HG02840 (cell line): ENCODE measurements around the gene TMEM95.

ENCODE experiments used
- ATAC-seq: cut with Tn5 transposase; IDR thresholded peaks from one replicate; pipeline ENCODE4 v1.9.1; 2021; ENCODE audit warnings: mild to moderate bottlenecking, moderate library complexity, moderate number of reproducible peaks; ENCODE audit not compliant: unreplicated experiment, low FRiP score

Gene TMEM95

GRCh38 chr17:7355053-7355452, at the start of gene TMEM95:
Gene TMEM95 (plus strand): TSS chr17:7355156. CDS start chr17:7355205, 49 bp downstream.
- no peak for ATAC-seq

GRCh38 chr17:7306911-7307685, 47.9 kb upstream of the TMEM95 start, which contains the start of gene EIF5A:
Gene EIF5A (plus strand): TSS chr17:7307628. CDS start chr17:7309636, 2,008 bp downstream.
- ATAC-seq, result peak; percentile 74

GRCh38 chr17:7307686-7308624, 47.0 kb upstream of the TMEM95 start:
- no peak for ATAC-seq

GRCh38 chr17:7308625-7309433, 46.1 kb upstream of the TMEM95 start:
- no peak for ATAC-seq

- ATAC-seq, result no peak
Measured at GRCh38 chr17:7309628-7310027, 45.3 kb upstream of the TMEM95 start.

GRCh38 chr17:7311110-7311705, 43.7 kb upstream of the TMEM95 start:
- ATAC-seq, result no peak

- ATAC-seq, result no peak
Measured at GRCh38 chr17:7312432-7313087, 42.4 kb upstream of the TMEM95 start.

GRCh38 chr17:7313088-7313889, 41.7 kb upstream of the TMEM95 start:
- ATAC-seq, result no peak

GRCh38 chr17:7313890-7314718, 40.9 kb upstream of the TMEM95 start:
- ATAC-seq, result no peak

- ATAC-seq, result peak; percentile 49
Measured at GRCh38 chr17:7314719-7315569, 40.0 kb upstream of the TMEM95 start, which contains the start of gene GPS2. Gene GPS2 (minus strand): TSS chr17:7315360. CDS start chr17:7315052, 308 bp downstream.

GRCh38 chr17:7315570-7316235, 39.3 kb upstream of the TMEM95 start:
- no peak for ATAC-seq

- ATAC-seq, result no peak
Measured at GRCh38 chr17:7317161-7317803, 37.7 kb upstream of the TMEM95 start.

GRCh38 chr17:7318121-7318860, 36.7 kb upstream of the TMEM95 start:
- no peak for ATAC-seq

GRCh38 chr17:7321466-7321865, 33.5 kb upstream of the TMEM95 start:
- ATAC-seq, result no peak

- no peak for ATAC-seq
Measured at GRCh38 chr17:7322520-7323194, 32.3 kb upstream of the TMEM95 start.
